GM23338 (cell line): ENCODE results near the gene NSG1. TPM values are rescaled to one million over a fixed set of nuclear protein-coding genes. Genes with fewer than 3 reads are reported as not detected.

ENCODE experiments used
- ATAC-seq: fragments of 200-7000 bp; cut with Tn5 transposase; 3 replicates; pipeline ENCODE4 v1.9.1; 2020
- DNase-seq: peaks from one replicate; pipeline ENCODE4 v3.0.0-alpha.2; 2015; ENCODE audit warnings: low spot score
- H2AFZ ChIP-seq: fragments of 200-600 bp; sonication (generic); 2 replicates; pipeline ENCODE4 v1.8.0; 2016; ENCODE audit warnings: antibody characterized with exemption, mild to moderate bottlenecking, moderate library complexity
- H3F3A ChIP-seq: fragments of 200-600 bp; sonication (generic); replicated peaks from 2 replicates; pipeline ENCODE4 v1.8.0; 2017; ENCODE audit warnings: antibody characterized with exemption, mixed run types, low read depth
- H3K27ac ChIP-seq: fragments of 200-600 bp; sonication (generic); 2 replicates; pipeline ENCODE4 v1.6.1; 2016; ENCODE audit warnings: low read depth
- H3K27me3 ChIP-seq: fragments of 200-600 bp; sonication (generic); 2 replicates; pipeline ENCODE4 v1.8.0; 2016; ENCODE audit warnings: mild to moderate bottlenecking, mixed run types, moderate library complexity; ENCODE audit not compliant: insufficient read depth
- H3K36me3 ChIP-seq: fragments of 200-600 bp; sonication (generic); 2 replicates; pipeline ENCODE4 v1.8.0; 2016; ENCODE audit warnings: mild to moderate bottlenecking; ENCODE audit not compliant: insufficient read depth
- H3K4me1 ChIP-seq: fragments of 200-600 bp; sonication (generic); 2 replicates; pipeline ENCODE4 v1.8.0; 2016; ENCODE audit warnings: mild to moderate bottlenecking, moderate library complexity; ENCODE audit not compliant: insufficient read depth
- H3K4me2 ChIP-seq: fragments of 200-600 bp; sonication (generic); 2 replicates; pipeline ENCODE4 v1.7.1; 2017; ENCODE audit warnings: mixed run types
- H3K4me3 ChIP-seq: fragments of 200-600 bp; sonication (generic); 2 replicates; pipeline ENCODE4 v1.6.1; 2016; ENCODE audit warnings: mixed run types
- H3K79me2 ChIP-seq: fragments of 200-600 bp; sonication (generic); replicated peaks from 2 replicates; pipeline ENCODE4 v1.8.0; 2017; ENCODE audit warnings: mild to moderate bottlenecking; ENCODE audit not compliant: insufficient read depth
- H3K9me2 ChIP-seq: fragments of 200-600 bp; sonication (generic); 2 replicates; pipeline ENCODE4 v1.8.0; 2017; ENCODE audit not compliant: insufficient read depth
- H4K20me1 ChIP-seq: fragments of 200-600 bp; sonication (generic); replicated peaks from 2 replicates; pipeline ENCODE4 v1.8.0; 2017; ENCODE audit warnings: mild to moderate bottlenecking; ENCODE audit not compliant: insufficient read depth
- H3K27ac Mint-ChIP-seq: 2 replicates; pipeline ENCODE4 v1.8.0; 2020; ENCODE audit warnings: inconsistent platforms, mild to moderate bottlenecking, moderate library complexity, mixed read lengths
- H3K27me3 Mint-ChIP-seq: 3 replicates; pipeline ENCODE4 v1.8.0; 2022; ENCODE audit warnings: low read depth, mild to moderate bottlenecking, moderate library complexity, mixed read lengths, inconsistent platforms; ENCODE audit not compliant: insufficient read depth, poor library complexity
- H3K36me3 Mint-ChIP-seq: 3 replicates; pipeline ENCODE4 v1.8.0; 2021; ENCODE audit warnings: low read depth, mild to moderate bottlenecking, inconsistent platforms, moderate library complexity, mixed read lengths
- H3K4me1 Mint-ChIP-seq: 3 replicates; pipeline ENCODE4 v1.8.0; 2020; ENCODE audit warnings: mild to moderate bottlenecking, inconsistent platforms, mixed read lengths
- H3K4me3 Mint-ChIP-seq: 3 replicates; pipeline ENCODE4 v1.8.0; 2021; ENCODE audit warnings: moderate library complexity, mild to moderate bottlenecking, inconsistent platforms, mixed read lengths
- H3K9me3 Mint-ChIP-seq: 3 replicates; pipeline ENCODE4 v1.8.0; 2020; ENCODE audit warnings: moderate library complexity, mild to moderate bottlenecking, inconsistent platforms, mixed read lengths
- CTCF ChIP-seq, 2 experiments: fragments of 200-600 bp in 1 of 2; sonication (generic) in 1 of 2; conservative IDR thresholded peaks; 2 replicates each; pipeline versions ENCODE4 v1.5.1 to v1.6.1; 2016 to 2017; ENCODE audit warnings: antibody characterized with exemption in 2 of 2, low read depth in 2 of 2, mild to moderate bottlenecking in 2 of 2, moderate library complexity in 1 of 2
- EZH2 ChIP-seq: fragments of 200-600 bp; sonication (generic); IDR thresholded peaks from one replicate; pipeline ENCODE4 v1.8.0; 2017; ENCODE audit warnings: antibody characterized with exemption, mild to moderate bottlenecking, low read depth; ENCODE audit not compliant: unreplicated experiment
- EZH2phosphoT487 ChIP-seq: fragments of 200-600 bp; sonication (generic); IDR thresholded peaks from one replicate; pipeline ENCODE4 v1.8.1; 2018; ENCODE audit warnings: antibody characterized with exemption; ENCODE audit not compliant: unreplicated experiment
- POLR2AphosphoS5 ChIP-seq: IDR thresholded peaks from 2 replicates; pipeline ENCODE4 v1.6.1; 2016; ENCODE audit warnings: antibody characterized with exemption, low read depth
- ZNF331 ChIP-seq: fragments of 250-450 bp; sonication (Bioruptor Pico); IDR thresholded peaks from 2 replicates; pipeline ENCODE4 v1.5.0; 2020; ENCODE audit warnings: low read depth, mild to moderate bottlenecking, moderate library complexity
- ZNF462 ChIP-seq: fragments of 250-450 bp; sonication (Bioruptor Pico); IDR thresholded peaks from 2 replicates; pipeline ENCODE4 v1.5.0; 2020; ENCODE audit warnings: mild to moderate bottlenecking, moderate library complexity
- polyA plus RNA-seq: library from polyadenylated mRNA; unstranded; fragments of >200 nt; fragmentation: Nextera tagmentation; extraction: Ambion mirVana; gene quantifications from 2 replicates; pipeline ENCODE4 v1.2.1, GENCODE V29; 2016
- total RNA-seq: library from RNA; depleted of rRNA; stranded (reverse); fragments of >200 nt; shearing (Covaris generic); gene quantifications from 2 replicates; pipeline ENCODE4 v1.2.3, GENCODE V29; 2014

Gene NSG1
- total and polyA plus RNA-seq, 2 experiments from 2014 or later: 17.4 to 34.5 TPM

GRCh38 chr4:4385729-4386295, 1.1 kb upstream of the NSG1 start:
- H3K27ac ChIP-seq: no peak overlapping the region
- H4K20me1 ChIP-seq: no peaks in the 10 kb centered on the region; the same call in 1 of the 2 replicates
- peak overlapping the region; percentile 92 for H3K4me2 ChIP-seq
- H3K4me1 ChIP-seq: peaks cover 18% of the 10 kb centered on the region
- peaks cover 28% of the 10 kb centered on the region for H3K4me1 Mint-ChIP-seq
- peaks cover 33% of the 10 kb centered on the region for H3K27me3 Mint-ChIP-seq
- H3K36me3 Mint-ChIP-seq: peaks cover 4% of the 10 kb centered on the region; the same call in 1 of the 3 replicates
- H3K27me3 ChIP-seq: peaks cover 48% of the 10 kb centered on the region
- H3K4me3 ChIP-seq: peak overlapping the region; percentile 84
- ATAC-seq (peak; percentile 5), DNase-seq (no peak)
- peak overlapping the region; percentile 78 for H3K4me3 Mint-ChIP-seq
- TF ChIP-seq ZNF331 (CRISPR knock-in tag) (no peak), EZH2 (peak; percentile 38)
- no peaks in the 10 kb centered on the region; the same call in 1 of the 3 replicates for H3K9me3 Mint-ChIP-seq
- H3F3A ChIP-seq: no peaks in the 10 kb centered on the region
- H3K79me2 ChIP-seq: no peaks in the 10 kb centered on the region
- H3K27ac Mint-ChIP-seq: no peak overlapping the region
- no peaks in the 10 kb centered on the region for H3K9me2 ChIP-seq
- H3K36me3 ChIP-seq: no peaks in the 10 kb centered on the region
- H2AFZ ChIP-seq: peak overlapping the region; percentile 91

- Mint-ChIP-seq H3K27ac (no peak overlapping the region), H3K9me3 (no peaks in the 10 kb centered on the region; the same call in 1 of the 3 replicates), H3K27me3 (peaks cover 33% of the 10 kb centered on the region), H3K4me3 (peak overlapping the region; percentile 78), H3K4me1 (peaks cover 23% of the 10 kb centered on the region), H3K36me3 (peaks cover 4% of the 10 kb centered on the region; the same call in 1 of the 3 replicates)
- H3K4me2 ChIP-seq: peak overlapping the region; percentile 92
- peak; percentile 76 for DNase-seq
- peak overlapping the region; percentile 91 for H2AFZ ChIP-seq
- peak overlapping the region; percentile 84 for H3K4me3 ChIP-seq
- no peaks in the 10 kb centered on the region for H3K79me2 ChIP-seq
- TF ChIP-seq POLR2AphosphoS5 (peak; percentile 30; the same call in 1 of the 2 replicates), EZH2phosphoT487 (no peak)
- H4K20me1 ChIP-seq: no peaks in the 10 kb centered on the region; the same call in 1 of the 2 replicates
- no peaks in the 10 kb centered on the region for H3K36me3 ChIP-seq
- H3F3A ChIP-seq: no peaks in the 10 kb centered on the region
- H3K27me3 ChIP-seq: peaks cover 48% of the 10 kb centered on the region
- no peak overlapping the region for H3K27ac ChIP-seq
- peak; percentile 58 for ATAC-seq
- no peaks in the 10 kb centered on the region for H3K9me2 ChIP-seq
- H3K4me1 ChIP-seq: peaks cover 14% of the 10 kb centered on the region
These were observed 586 bp upstream of the NSG1 start for GRCh38 chr4:4386296-4386735.

- H3K27ac ChIP-seq: no peak overlapping the region
- no peaks in the 10 kb centered on the region for H3K9me2 ChIP-seq
- no peaks in the 10 kb centered on the region for H3K36me3 ChIP-seq
- H3K27me3 Mint-ChIP-seq: peaks cover 35% of the 10 kb centered on the region
- H3K27me3 ChIP-seq: peaks cover 48% of the 10 kb centered on the region
- H3K4me2 ChIP-seq: peak overlapping the region; percentile 92
- H3K36me3 Mint-ChIP-seq: peaks cover 14% of the 10 kb centered on the region
- H3K79me2 ChIP-seq: no peaks in the 10 kb centered on the region
- H3K4me3 Mint-ChIP-seq: peak overlapping the region; percentile 70
- no peaks in the 10 kb centered on the region; the same call in 1 of the 2 replicates for H4K20me1 ChIP-seq
- H3K4me1 ChIP-seq: peaks cover 6% of the 10 kb centered on the region
- H3K27ac Mint-ChIP-seq: no peak overlapping the region
- ATAC-seq: peak; percentile 10
- TF ChIP-seq ZNF462 (CRISPR knock-in tag): no peak
- no peak for TF ChIP-seq CTCF (conservative IDR thresholded peaks at IDR 0.05; ENCODE audit: low read depth in 2 of 2)
- no peak for TF ChIP-seq EZH2
- H3F3A ChIP-seq: no peaks in the 10 kb centered on the region
- H3K9me3 Mint-ChIP-seq: no peaks in the 10 kb centered on the region; the same call in 1 of the 3 replicates
- H3K4me3 ChIP-seq: peak overlapping the region; percentile 84
- peaks cover 13% of the 10 kb centered on the region for H3K4me1 Mint-ChIP-seq
- peak overlapping the region; percentile 59; the same call in 1 of the 2 replicates for H2AFZ ChIP-seq
- DNase-seq: peak; percentile 58
These were observed 819 bp downstream of the NSG1 start for GRCh38 chr4:4387531-4388310.
